GM21737 (cell line): ENCODE measurements around the gene RNPEPL1.

Source experiments
- ATAC-seq: cut with Tn5 transposase; IDR thresholded peaks from one replicate; pipeline ENCODE4 v1.9.1; 2021; ENCODE audit warnings: mild to moderate bottlenecking, moderate library complexity; ENCODE audit not compliant: unreplicated experiment

The RNPEPL1 gene

DNA sequence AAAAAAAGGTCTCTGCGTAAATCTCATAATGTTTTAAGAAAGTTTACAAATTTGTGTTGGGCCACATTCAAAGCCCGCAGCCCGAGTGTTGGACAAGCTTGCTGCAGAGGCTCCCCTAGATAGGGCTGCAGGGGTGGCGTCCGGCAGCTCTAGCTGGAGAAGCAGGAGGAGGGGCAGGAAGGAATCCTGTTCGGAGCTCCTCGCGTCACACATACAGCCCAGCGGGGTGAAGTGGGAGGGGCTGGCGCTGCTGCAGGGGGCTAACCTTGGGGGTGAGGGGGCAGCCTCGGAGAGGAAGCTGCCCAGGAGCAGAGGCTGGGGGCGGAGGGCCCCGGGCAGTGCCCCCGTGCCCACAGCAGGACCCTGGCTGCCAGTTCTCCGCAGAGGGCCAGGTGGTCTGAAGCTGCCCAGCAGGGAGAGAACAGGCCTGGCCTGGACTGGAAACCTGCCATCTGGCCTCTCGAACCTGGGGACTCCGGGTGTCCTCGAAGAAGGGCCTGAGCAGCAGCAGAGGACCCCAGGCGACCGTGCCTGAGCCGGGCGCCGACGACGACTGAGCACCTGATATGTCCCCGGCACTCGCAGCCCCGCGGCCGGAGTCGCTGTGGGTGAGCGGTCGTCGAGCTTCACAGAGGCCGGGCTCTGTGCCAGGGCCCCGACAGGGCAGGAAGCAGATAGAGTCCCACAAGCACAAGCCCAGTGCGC, 54.4 kb downstream of the RNPEPL1 start:
- no peak for ATAC-seq

GRCh38 chr2:240623531-240624010, 55.3 kb downstream of the RNPEPL1 start:
- ATAC-seq: no peak

DNA sequence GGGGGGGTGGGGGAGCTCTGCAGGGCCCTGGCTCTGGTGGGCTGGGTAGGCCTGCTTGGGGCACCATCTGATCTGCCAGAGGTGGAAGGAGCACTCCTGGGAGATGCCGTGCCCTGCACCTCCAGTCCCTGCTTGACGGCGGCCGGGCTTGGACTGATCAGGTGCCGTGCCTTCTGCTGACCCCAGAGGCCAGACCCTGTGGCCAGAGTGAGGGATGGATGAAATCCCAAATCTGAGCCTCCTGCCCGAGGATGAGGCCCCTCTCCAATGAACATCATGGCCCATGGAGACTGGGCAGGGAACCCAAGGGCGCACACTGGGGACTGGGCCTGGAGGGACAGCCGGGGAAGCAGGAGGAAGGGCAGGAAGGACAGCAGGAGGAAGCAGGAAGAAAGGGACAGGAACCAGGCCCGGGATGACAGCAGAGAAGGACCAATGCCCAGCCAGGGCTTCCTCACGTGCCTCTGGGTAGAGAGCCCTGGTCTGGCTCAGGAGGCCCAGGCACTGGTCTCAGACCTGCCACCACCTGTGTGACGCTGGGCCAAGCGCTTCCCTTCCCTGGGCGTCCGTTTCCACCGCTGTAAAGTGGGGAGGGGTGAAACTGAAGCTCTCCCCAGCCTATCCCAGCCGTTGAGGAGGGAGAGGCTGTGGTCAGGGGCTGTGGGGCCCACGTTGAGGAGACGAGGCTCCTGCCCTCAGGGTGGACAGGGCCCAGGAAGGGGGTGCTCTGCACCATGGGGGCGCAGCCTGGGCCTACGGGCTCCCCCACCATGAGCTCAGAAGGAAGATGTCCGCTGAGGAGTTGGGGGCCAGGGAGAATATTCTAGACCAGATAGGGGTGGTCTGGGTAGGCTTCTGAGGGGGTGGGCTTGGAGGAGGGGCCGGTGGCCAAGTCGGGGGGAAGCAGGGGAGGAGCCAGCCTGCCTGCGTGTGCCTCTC, 56.0 kb downstream of the RNPEPL1 start:
- ATAC-seq: no peak

DNA sequence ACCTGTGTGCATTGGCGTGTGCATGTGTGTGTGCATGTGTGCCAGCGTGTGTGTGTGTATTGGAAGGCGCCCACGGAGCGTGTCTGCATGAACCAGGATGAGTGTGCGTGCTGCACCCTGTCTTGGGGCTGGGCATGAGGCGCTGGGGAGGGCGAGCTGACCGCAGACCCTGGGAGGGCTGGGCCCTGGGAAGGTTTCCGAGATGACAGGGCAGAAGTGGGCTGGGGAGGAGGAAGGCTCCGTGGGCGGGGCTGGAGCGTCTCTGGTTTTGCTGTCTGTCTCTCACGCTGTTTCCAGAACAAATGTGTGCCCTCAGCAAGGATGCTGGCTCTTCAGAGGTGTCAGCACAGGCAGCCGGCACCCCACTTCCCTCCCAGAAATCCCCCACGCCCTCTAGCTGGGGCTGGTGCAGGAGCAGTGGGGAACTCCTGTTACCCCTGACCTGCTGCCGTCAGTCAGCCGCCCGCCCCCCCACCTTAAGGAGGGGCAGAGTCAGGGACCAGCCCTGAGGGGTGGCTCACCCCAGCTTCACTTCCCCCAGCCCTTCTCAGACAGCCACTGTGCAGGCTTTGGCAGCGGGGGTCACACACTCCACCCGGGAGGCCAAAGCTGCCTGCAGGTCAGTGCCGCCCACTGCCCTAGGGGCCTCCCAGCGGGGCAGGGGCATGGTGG, 56.8 kb downstream of the RNPEPL1 start, which contains the start of gene GPR35:
Gene GPR35, plus strand, starts transcription at position 531 of the 672 bp plus-strand sequence. CDS start 4,473 bp downstream, outside the sequence.
- ATAC-seq: no peak

- ATAC-seq: no peak
Observed at GRCh38 chr2:240626531-240627300, 58.4 kb downstream of the RNPEPL1 start.

DNA sequence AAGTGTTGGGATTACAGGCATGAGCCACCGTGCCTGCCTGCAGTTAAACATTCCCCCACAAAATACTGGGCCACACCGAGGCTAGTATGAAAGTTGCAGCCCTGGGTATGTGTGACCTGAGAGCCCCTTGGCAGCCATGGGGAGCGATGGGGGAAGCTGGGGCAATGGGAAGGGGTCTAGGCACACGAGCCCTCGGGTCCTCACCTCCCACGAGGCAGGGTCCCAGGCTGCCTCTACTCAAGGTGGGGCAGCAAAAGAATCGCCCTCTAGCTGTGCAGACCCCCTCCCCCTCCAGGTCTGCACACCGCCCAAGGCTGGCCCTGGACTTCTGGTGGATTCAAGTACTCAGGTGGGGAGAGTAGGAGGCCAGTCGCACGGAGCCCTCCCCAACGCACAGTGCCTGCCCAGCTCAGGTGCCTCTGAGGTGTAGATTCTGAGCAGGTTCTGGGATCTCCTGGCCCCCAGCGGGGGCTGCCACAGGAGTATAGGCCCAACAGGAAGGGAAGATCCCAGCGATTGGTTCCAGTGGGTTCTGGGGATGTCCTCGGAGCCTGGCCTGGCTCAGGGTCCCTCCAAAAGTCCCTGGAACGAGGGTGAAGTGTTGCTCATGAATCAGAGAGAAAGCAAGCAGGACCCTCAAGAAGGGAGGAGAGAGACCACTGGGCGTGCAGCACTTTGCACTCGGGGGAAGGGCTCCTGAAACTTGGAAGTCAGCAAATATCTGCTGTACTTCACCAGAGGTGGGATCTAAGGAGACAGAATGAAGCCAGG, 59.6 kb downstream of the RNPEPL1 start:
- no peak for ATAC-seq

- ATAC-seq: no peak
Observed at GRCh38 chr2:240628507-240628807, 60.2 kb downstream of the RNPEPL1 start.

DNA sequence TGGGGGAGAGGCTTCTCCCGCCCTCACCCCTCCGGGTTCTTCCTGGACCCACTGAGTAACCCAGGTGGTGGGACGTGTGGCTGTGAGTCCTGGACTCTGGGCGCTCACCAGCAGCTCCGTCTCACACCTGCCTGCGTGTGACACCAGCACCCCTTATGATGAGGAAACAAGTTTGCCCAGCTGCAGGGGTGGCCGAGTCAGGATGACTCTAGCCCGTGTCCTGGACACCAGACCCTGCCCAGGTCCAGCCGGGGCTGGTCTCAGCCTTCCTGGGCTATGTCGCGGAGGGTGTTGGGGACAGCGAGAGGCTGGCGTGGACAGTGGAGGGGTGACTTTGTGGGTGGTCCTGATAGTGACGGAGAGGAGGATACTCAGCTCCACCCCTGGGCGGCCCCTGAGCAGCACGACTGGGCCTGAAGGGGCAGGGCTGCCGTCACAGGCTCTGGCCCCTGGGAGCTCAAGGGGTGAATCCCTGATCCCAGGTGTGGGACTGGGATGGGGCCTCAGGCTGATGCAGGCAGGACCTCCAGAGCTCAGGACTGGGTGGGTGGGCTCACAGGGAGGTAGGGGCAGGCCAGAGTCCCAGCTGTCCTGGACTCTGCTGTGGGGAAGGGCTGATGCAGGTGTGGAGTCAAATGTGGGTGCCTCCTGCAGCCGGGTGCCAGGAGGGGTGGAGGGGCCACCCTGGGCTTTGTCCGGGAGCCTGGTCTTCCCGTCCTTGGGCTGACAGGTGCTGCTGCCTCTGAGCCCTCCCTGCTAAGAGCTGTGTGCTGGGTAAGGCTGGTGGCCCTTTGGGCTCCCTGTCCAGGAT, 60.7 kb downstream of the RNPEPL1 start:
- no peak for ATAC-seq

GRCh38 chr2:240629619-240629967, 61.3 kb downstream of the RNPEPL1 start:
- no peak for ATAC-seq

- ATAC-seq: no peak
Observed at GRCh38 chr2:240629968-240630770, 61.9 kb downstream of the RNPEPL1 start.
